Measurements from ENCODE around the gene BMPR1B. TPM values are rescaled to one million over a fixed set of nuclear protein-coding genes. Genes with fewer than 3 reads are reported as not detected.

The BMPR1B gene
- total RNA-seq, 3 donors from 2014 or later, result 0.36 to 3.3 (median 0.81) TPM

GRCh38 chr4:94931626-94932025 is 173.9 kb downstream of the BMPR1B start:
- H3K36me3 ChIP-seq (ENCODE audit: low read depth), result no peaks in the 10 kb centered on the region
- no peak overlapping the region for H3K4me3 ChIP-seq
- TF ChIP-seq CTCF (IDR thresholded peaks at IDR 0.05), result no peak
- no peaks in the 10 kb centered on the region for H3K9me3 ChIP-seq
- ATAC-seq (no peak), DNase-seq (no peak)
- no peaks in the 10 kb centered on the region for H3K4me1 ChIP-seq (ENCODE audit: low read depth)
- intact Hi-C loops (cut with DNase I, micrococcal nuclease), result no loop called here

- intact Hi-C loops (cut with DNase I, micrococcal nuclease), result no loop called here
- Histone ChIP-seq H3K9me3 (no peaks in the 10 kb centered on the region), H3K4me1 (ENCODE audit: low read depth) (no peaks in the 10 kb centered on the region), H3K4me3 (no peak overlapping the region), H3K36me3 (ENCODE audit: low read depth) (no peaks in the 10 kb centered on the region)
- no peak for ATAC-seq
- DNase-seq, result no peak
- no peak for TF ChIP-seq CTCF (IDR thresholded peaks at IDR 0.05)
Measured at GRCh38 chr4:94932366-94932765, 174.6 kb downstream of the BMPR1B start.

GRCh38 chr4:94933799-94934198 is 176.0 kb downstream of the BMPR1B start:
- intact Hi-C loops (cut with DNase I, micrococcal nuclease), result no loop called here

GRCh38 chr4:94934201-94934600 is 176.4 kb downstream of the BMPR1B start:
- H3K4me1 ChIP-seq (ENCODE audit: low read depth), result no peaks in the 10 kb centered on the region
- no peak overlapping the region for H3K4me3 ChIP-seq
- ATAC-seq (no peak), DNase-seq (no peak)
- no peaks in the 10 kb centered on the region for H3K36me3 ChIP-seq (ENCODE audit: low read depth)
- no peaks in the 10 kb centered on the region for H3K9me3 ChIP-seq
- intact Hi-C loops (cut with DNase I, micrococcal nuclease), result no loop called here
- TF ChIP-seq CTCF (IDR thresholded peaks at IDR 0.05), result no peak

More at GRCh38 chr4:94933799-94934198, 176.0 kb downstream of the BMPR1B start:
- ATAC-seq (no peak), DNase-seq (no peak)
- TF ChIP-seq CTCF (IDR thresholded peaks at IDR 0.05), result no peak
- Histone ChIP-seq H3K36me3 (ENCODE audit: low read depth) (no peaks in the 10 kb centered on the region), H3K4me1 (ENCODE audit: low read depth) (no peaks in the 10 kb centered on the region), H3K9me3 (no peaks in the 10 kb centered on the region), H3K4me3 (no peak overlapping the region)

- H3K36me3 ChIP-seq (ENCODE audit: low read depth), result no peaks in the 10 kb centered on the region
- H3K4me1 ChIP-seq (ENCODE audit: low read depth), result no peaks in the 10 kb centered on the region
- no peak for DNase-seq
- intact Hi-C loops (cut with DNase I, micrococcal nuclease), result no loop called here
- ATAC-seq, result no peak
- H3K9me3 ChIP-seq, result no peaks in the 10 kb centered on the region
- H3K4me3 ChIP-seq, result no peak overlapping the region
- no peak for TF ChIP-seq CTCF (IDR thresholded peaks at IDR 0.05)
Measured at GRCh38 chr4:94934864-94935263, 177.1 kb downstream of the BMPR1B start.

- no peaks in the 10 kb centered on the region for H3K9me3 ChIP-seq
- ATAC-seq (no peak), DNase-seq (no peak)
- H3K4me1 ChIP-seq (ENCODE audit: low read depth), result no peaks in the 10 kb centered on the region
- no peak overlapping the region for H3K4me3 ChIP-seq
- intact Hi-C loops (cut with DNase I, micrococcal nuclease), result no loop called here
- TF ChIP-seq CTCF (IDR thresholded peaks at IDR 0.05), result no peak
- no peaks in the 10 kb centered on the region for H3K36me3 ChIP-seq (ENCODE audit: low read depth)
Measured at GRCh38 chr4:94936854-94937253, 179.1 kb downstream of the BMPR1B start.
